ENCODE results near the gene TNNT1.

TNNT1 gene

GRCh38 chr19:55152017-55152416 is 3.0 kb upstream of the TNNT1 start:
- Histone ChIP-seq H2AFZ (no peak overlapping the region), H3K36me3 (ENCODE audit: control insufficient read depth, insufficient read depth, low read length) (no peaks in the 10 kb centered on the region), H3K9ac (no peak overlapping the region), H3K4me2 (ENCODE audit: low read length) (no peak overlapping the region), H3K9me3 (ENCODE audit: control insufficient read depth, low read length) (no peaks in the 10 kb centered on the region), H3K27me3 (ENCODE audit: control insufficient read depth, insufficient read depth, low read length) (no peaks in the 10 kb centered on the region), H3K4me1 (no peaks in the 10 kb centered on the region), H3K27ac (no peak overlapping the region), H3K4me3 (ENCODE audit: low read depth, low read length) (no peak overlapping the region), H3K79me2 (no peaks in the 10 kb centered on the region)
- TF ChIP-seq CTCF (IDR thresholded peaks at IDR 0.05): no peak

GRCh38 chr19:55147545-55148251 is 1.3 kb downstream of the TNNT1 start:
- TF ChIP-seq CTCF (IDR thresholded peaks at IDR 0.05): no peak
- no peaks in the 10 kb centered on the region for H3K36me3 ChIP-seq (ENCODE audit: control insufficient read depth, insufficient read depth, low read length)
- H3K27ac ChIP-seq: no peak overlapping the region
- no peak overlapping the region for H3K4me3 ChIP-seq (ENCODE audit: low read depth, low read length)
- no peaks in the 10 kb centered on the region for H3K4me1 ChIP-seq
- no peaks in the 10 kb centered on the region for H3K79me2 ChIP-seq
- no peak overlapping the region for H3K9ac ChIP-seq
- H2AFZ ChIP-seq: no peak overlapping the region
- no peaks in the 10 kb centered on the region for H3K27me3 ChIP-seq (ENCODE audit: control insufficient read depth, insufficient read depth, low read length)
- no peak overlapping the region for H3K4me2 ChIP-seq (ENCODE audit: low read length)
- H3K9me3 ChIP-seq (ENCODE audit: control insufficient read depth, low read length): no peaks in the 10 kb centered on the region

- Histone ChIP-seq H3K4me1 (no peaks in the 10 kb centered on the region), H3K27me3 (ENCODE audit: control insufficient read depth, insufficient read depth, low read length) (no peaks in the 10 kb centered on the region), H3K9me3 (ENCODE audit: control insufficient read depth, low read length) (no peaks in the 10 kb centered on the region), H3K27ac (no peak overlapping the region), H2AFZ (no peak overlapping the region), H3K36me3 (ENCODE audit: control insufficient read depth, insufficient read depth, low read length) (no peaks in the 10 kb centered on the region), H3K4me3 (ENCODE audit: low read depth, low read length) (peak overlapping the region; percentile 34), H3K79me2 (no peaks in the 10 kb centered on the region), H3K9ac (no peak overlapping the region), H3K4me2 (ENCODE audit: low read length) (peak overlapping the region; percentile 62)
- TF ChIP-seq CTCF (IDR thresholded peaks at IDR 0.05): no peak
Measured at GRCh38 chr19:55146705-55147273, 2.2 kb downstream of the TNNT1 start.

- peak; percentile 21 for TF ChIP-seq CTCF (IDR thresholded peaks at IDR 0.05)
- H3K4me3 ChIP-seq (ENCODE audit: low read depth, low read length): peak overlapping the region; percentile 34
- no peaks in the 10 kb centered on the region for H3K79me2 ChIP-seq
- no peaks in the 10 kb centered on the region for H3K9me3 ChIP-seq (ENCODE audit: control insufficient read depth, low read length)
- no peak overlapping the region for H3K27ac ChIP-seq
- peak overlapping the region; percentile 62 for H3K4me2 ChIP-seq (ENCODE audit: low read length)
- H3K9ac ChIP-seq: no peak overlapping the region
- no peaks in the 10 kb centered on the region for H3K36me3 ChIP-seq (ENCODE audit: control insufficient read depth, insufficient read depth, low read length)
- no peak overlapping the region for H2AFZ ChIP-seq
- no peaks in the 10 kb centered on the region for H3K27me3 ChIP-seq (ENCODE audit: control insufficient read depth, insufficient read depth, low read length)
- no peaks in the 10 kb centered on the region for H3K4me1 ChIP-seq
Measured at GRCh38 chr19:55146078-55146704, 2.8 kb downstream of the TNNT1 start.
